IPS-11a (cell line): Measurements from ENCODE around the gene TP53AIP1.

Experiments
- H3K4me3 ChIP-seq: one replicate; pipeline ENCODE4 v1.5.1; 2013; ENCODE audit warnings: low read depth, low read length, control low read depth

TP53AIP1 gene

GRCh38 chr11:128907585-128907984 lies 35.1 kb downstream of the TP53AIP1 start:
- H3K4me3 ChIP-seq, result no peak overlapping the region

GRCh38 chr11:128906185-128907050 lies 36.3 kb downstream of the TP53AIP1 start:
- H3K4me3 ChIP-seq, result peak overlapping the region; percentile 14

GRCh38 chr11:128905345-128906184 lies 37.1 kb downstream of the TP53AIP1 start:
- H3K4me3 ChIP-seq, result peak overlapping the region; percentile 51

GRCh38 chr11:128904656-128905344 lies 37.9 kb downstream of the TP53AIP1 start:
- peak overlapping the region; percentile 51 for H3K4me3 ChIP-seq

GRCh38 chr11:128904303-128904655 lies 38.4 kb downstream of the TP53AIP1 start:
- no peak overlapping the region for H3K4me3 ChIP-seq

GRCh38 chr11:128903248-128904061 lies 39.2 kb downstream of the TP53AIP1 start:
- H3K4me3 ChIP-seq, result no peak overlapping the region

GRCh38 chr11:128902515-128903066 lies 40.1 kb downstream of the TP53AIP1 start:
- H3K4me3 ChIP-seq, result no peak overlapping the region

GRCh38 chr11:128901653-128902514 lies 40.8 kb downstream of the TP53AIP1 start:
- H3K4me3 ChIP-seq, result no peak overlapping the region

- no peak overlapping the region for H3K4me3 ChIP-seq
These were observed 42.2 kb downstream of the TP53AIP1 start for GRCh38 chr11:128900468-128900867.

- H3K4me3 ChIP-seq, result no peak overlapping the region
These were observed 43.9 kb downstream of the TP53AIP1 start for GRCh38 chr11:128898580-128899344.

GRCh38 chr11:128897826-128898225 lies 44.8 kb downstream of the TP53AIP1 start:
- no peak overlapping the region for H3K4me3 ChIP-seq

GRCh38 chr11:128896356-128896755 lies 46.3 kb downstream of the TP53AIP1 start:
- no peak overlapping the region for H3K4me3 ChIP-seq

GRCh38 chr11:128895526-128895925 lies 47.1 kb downstream of the TP53AIP1 start:
- H3K4me3 ChIP-seq, result no peak overlapping the region

GRCh38 chr11:128894685-128895084 lies 48.0 kb downstream of the TP53AIP1 start:
- H3K4me3 ChIP-seq, result no peak overlapping the region

GRCh38 chr11:128894286-128894681 lies 48.4 kb downstream of the TP53AIP1 start:
- H3K4me3 ChIP-seq, result no peak overlapping the region

- H3K4me3 ChIP-seq, result no peak overlapping the region
These were observed 48.9 kb downstream of the TP53AIP1 start for GRCh38 chr11:128893578-128894285.

GRCh38 chr11:128892866-128893565 lies 49.7 kb downstream of the TP53AIP1 start:
- H3K4me3 ChIP-seq, result no peak overlapping the region
